ENCODE measurements around the gene IL1A. TPM values are rescaled to one million over a fixed set of nuclear protein-coding genes. Genes with fewer than 3 reads are reported as not detected.

IL1A gene
- total RNA-seq, 2 experiments from 2014 or later = not detected

- Mint-ChIP-seq H3K9me3 (no peaks in the 10 kb centered on the region), H3K27ac (no peak overlapping the region), H3K36me3 (ENCODE audit: low read depth) (no peaks in the 10 kb centered on the region), H3K4me1 (ENCODE audit: low read depth) (no peaks in the 10 kb centered on the region), H3K27me3 (no peaks in the 10 kb centered on the region), H3K4me3 (no peak overlapping the region)
- Histone ChIP-seq H3K4me3 (ENCODE audit: low read length) (no peak overlapping the region), H3K36me3 (ENCODE audit: insufficient read depth, low read length) (no peaks in the 10 kb centered on the region), H3K4me1 (ENCODE audit: insufficient read depth, low read length) (no peaks in the 10 kb centered on the region), H3K9me3 (ENCODE audit: control insufficient read depth in 1 of 2, insufficient read depth in 1 of 2, low read length in 2 of 2) (no peaks in the 10 kb centered on the region), H3K27ac (ENCODE audit: low read depth in 1 of 2, low read length in 2 of 2) (no peak overlapping the region), H3K27me3 (ENCODE audit: control insufficient read depth in 1 of 2, insufficient read depth in 2 of 2, low read length in 2 of 2) (no peaks in the 10 kb centered on the region)
- ATAC-seq (ENCODE audit: poor library complexity) = no peak
- DNase-seq = no peak
- CTCF ChIA-PET = no interaction called here
- intact Hi-C loops (cut with DNase I, micrococcal nuclease) = no loop called here
- TF ChIP-seq, protein P1, sequence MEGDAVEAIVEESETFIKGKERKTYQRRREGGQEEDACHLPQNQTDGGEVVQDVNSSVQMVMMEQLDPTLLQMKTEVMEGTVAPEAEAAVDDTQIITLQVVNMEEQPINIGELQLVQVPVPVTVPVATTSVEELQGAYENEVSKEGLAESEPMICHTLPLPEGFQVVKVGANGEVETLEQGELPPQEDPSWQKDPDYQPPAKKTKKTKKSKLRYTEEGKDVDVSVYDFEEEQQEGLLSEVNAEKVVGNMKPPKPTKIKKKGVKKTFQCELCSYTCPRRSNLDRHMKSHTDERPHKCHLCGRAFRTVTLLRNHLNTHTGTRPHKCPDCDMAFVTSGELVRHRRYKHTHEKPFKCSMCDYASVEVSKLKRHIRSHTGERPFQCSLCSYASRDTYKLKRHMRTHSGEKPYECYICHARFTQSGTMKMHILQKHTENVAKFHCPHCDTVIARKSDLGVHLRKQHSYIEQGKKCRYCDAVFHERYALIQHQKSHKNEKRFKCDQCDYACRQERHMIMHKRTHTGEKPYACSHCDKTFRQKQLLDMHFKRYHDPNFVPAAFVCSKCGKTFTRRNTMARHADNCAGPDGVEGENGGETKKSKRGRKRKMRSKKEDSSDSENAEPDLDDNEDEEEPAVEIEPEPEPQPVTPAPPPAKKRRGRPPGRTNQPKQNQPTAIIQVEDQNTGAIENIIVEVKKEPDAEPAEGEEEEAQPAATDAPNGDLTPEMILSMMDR (IDR thresholded peaks at IDR 0.05) = no peak
- POLR2A ChIA-PET = no interaction called here
These were observed 44.0 kb upstream of the IL1A start for GRCh38 chr2:112828251-112828691.

- no peaks in the 10 kb centered on the region for H3K4me1 ChIP-seq (ENCODE audit: insufficient read depth, low read length)
- no peak for DNase-seq
- POLR2A ChIA-PET = no interaction called here
- intact Hi-C loops (cut with DNase I, micrococcal nuclease) = no loop called here
- ATAC-seq (ENCODE audit: poor library complexity) = no peak
- no peaks in the 10 kb centered on the region for H3K36me3 ChIP-seq (ENCODE audit: insufficient read depth, low read length)
- H3K4me3 ChIP-seq (ENCODE audit: low read length) = no peak overlapping the region
- no peaks in the 10 kb centered on the region for H3K27me3 ChIP-seq (ENCODE audit: control insufficient read depth in 1 of 2, insufficient read depth in 2 of 2, low read length in 2 of 2)
- no peaks in the 10 kb centered on the region for H3K9me3 Mint-ChIP-seq
- CTCF ChIA-PET = no interaction called here
- H3K9me3 ChIP-seq (ENCODE audit: control insufficient read depth in 1 of 2, insufficient read depth in 1 of 2, low read length in 2 of 2) = no peaks in the 10 kb centered on the region
- no peak overlapping the region for H3K4me3 Mint-ChIP-seq
- TF ChIP-seq, protein P1 (IDR thresholded peaks at IDR 0.05) = no peak
- peaks cover under 1% of the 10 kb centered on the region for H3K4me1 Mint-ChIP-seq (ENCODE audit: low read depth)
- no peak overlapping the region for H3K27ac Mint-ChIP-seq
- H3K27ac ChIP-seq (ENCODE audit: low read depth in 1 of 2, low read length in 2 of 2) = no peak overlapping the region
- no peaks in the 10 kb centered on the region for H3K36me3 Mint-ChIP-seq (ENCODE audit: low read depth)
- no peaks in the 10 kb centered on the region for H3K27me3 Mint-ChIP-seq
These were observed 43.4 kb upstream of the IL1A start for GRCh38 chr2:112827604-112828185.

GRCh38 chr2:112827009-112827408 lies 42.7 kb upstream of the IL1A start:
- intact Hi-C loops (cut with DNase I, micrococcal nuclease) = no loop called here
- TF ChIP-seq, protein P1 (IDR thresholded peaks at IDR 0.05) = no peak
- Mint-ChIP-seq H3K27me3 (no peaks in the 10 kb centered on the region), H3K9me3 (no peaks in the 10 kb centered on the region), H3K27ac (no peak overlapping the region), H3K4me1 (ENCODE audit: low read depth) (peaks cover 7% of the 10 kb centered on the region), H3K36me3 (ENCODE audit: low read depth) (no peaks in the 10 kb centered on the region), H3K4me3 (no peak overlapping the region)
- no peak overlapping the region for H3K27ac ChIP-seq (ENCODE audit: low read depth in 1 of 2, low read length in 2 of 2)
- DNase-seq = no peak
- ChIA-PET CTCF (no interaction called here), POLR2A (no interaction called here)
- H3K36me3 ChIP-seq (ENCODE audit: insufficient read depth, low read length) = no peaks in the 10 kb centered on the region
- ATAC-seq (ENCODE audit: poor library complexity) = no peak
- H3K27me3 ChIP-seq (ENCODE audit: control insufficient read depth in 1 of 2, insufficient read depth in 2 of 2, low read length in 2 of 2) = no peaks in the 10 kb centered on the region
- no peak overlapping the region for H3K4me3 ChIP-seq (ENCODE audit: low read length)
- no peaks in the 10 kb centered on the region for H3K4me1 ChIP-seq (ENCODE audit: insufficient read depth, low read length)
- H3K9me3 ChIP-seq (ENCODE audit: control insufficient read depth in 1 of 2, insufficient read depth in 1 of 2, low read length in 2 of 2) = no peaks in the 10 kb centered on the region
